HT1080 (cell line): Measurements from ENCODE around the gene CGA. TPM values are rescaled to one million over a fixed set of nuclear protein-coding genes. Genes with fewer than 3 reads are reported as not detected.

Source experiments
- total RNA-seq: library from RNA; depleted of rRNA; stranded (reverse); fragments of >200 nt; shearing (Covaris generic); gene quantifications from 2 replicates; pipeline ENCODE4 v1.2.3, GENCODE V29; 2014; rRNA removed

CGA gene
- total RNA-seq, 1 experiment from 2014 or later: not detected

Other genes with a start within 250 kb of the CGA start
- gene HTR1E, start 157.6 kb downstream of the CGA start, total RNA-seq: not detected in 2 replicates
- 5.6 and 7.7 TPM in 2 replicates for gene ZNF292, start 60.5 kb upstream of the CGA start, total RNA-seq
- 3.4 and 5.6 TPM in 2 replicates for gene SMIM8, start 227.5 kb upstream of the CGA start, total RNA-seq
- not detected in 2 replicates for gene GJB7, start 234.2 kb upstream of the CGA start, total RNA-seq
- 0.57 and 1.0 TPM in 2 replicates for gene C6orf163, start 249.7 kb upstream of the CGA start, total RNA-seq